ENCODE measurements around the gene GEN1.

The GEN1 gene

DNA sequence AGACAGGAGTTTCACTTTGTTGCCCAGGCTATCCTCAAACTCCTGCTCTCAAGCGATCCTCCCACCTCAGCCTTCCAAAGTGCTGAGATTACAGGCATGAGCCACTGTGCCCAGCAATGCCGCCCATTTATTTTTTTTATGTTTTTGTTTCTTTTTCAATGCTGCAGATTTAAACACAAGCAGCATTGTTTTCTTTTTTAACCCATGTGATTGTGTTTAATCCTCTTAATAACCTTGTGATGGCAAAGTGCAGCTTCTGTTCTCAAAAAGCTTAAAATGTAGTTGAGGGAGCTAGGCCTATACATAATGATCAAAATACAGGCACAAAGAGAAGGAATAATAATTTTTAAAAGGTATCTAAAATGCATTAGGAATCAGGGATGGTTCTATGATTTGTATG, 73.8 kb downstream of the GEN1 start:
- Histone ChIP-seq H3K4me3 (ENCODE audit: low read depth, low read length) (no peak overlapping the region), H3K4me1 (peaks cover 12% of the 10 kb centered on the region), H3K9me3 (no peaks in the 10 kb centered on the region), H3K27me3 (no peaks in the 10 kb centered on the region; the same call in 1 of the 2 replicates), H3K36me3 (no peaks in the 10 kb centered on the region)
- DNase-seq = no peak
- TF ChIP-seq, protein P1, sequence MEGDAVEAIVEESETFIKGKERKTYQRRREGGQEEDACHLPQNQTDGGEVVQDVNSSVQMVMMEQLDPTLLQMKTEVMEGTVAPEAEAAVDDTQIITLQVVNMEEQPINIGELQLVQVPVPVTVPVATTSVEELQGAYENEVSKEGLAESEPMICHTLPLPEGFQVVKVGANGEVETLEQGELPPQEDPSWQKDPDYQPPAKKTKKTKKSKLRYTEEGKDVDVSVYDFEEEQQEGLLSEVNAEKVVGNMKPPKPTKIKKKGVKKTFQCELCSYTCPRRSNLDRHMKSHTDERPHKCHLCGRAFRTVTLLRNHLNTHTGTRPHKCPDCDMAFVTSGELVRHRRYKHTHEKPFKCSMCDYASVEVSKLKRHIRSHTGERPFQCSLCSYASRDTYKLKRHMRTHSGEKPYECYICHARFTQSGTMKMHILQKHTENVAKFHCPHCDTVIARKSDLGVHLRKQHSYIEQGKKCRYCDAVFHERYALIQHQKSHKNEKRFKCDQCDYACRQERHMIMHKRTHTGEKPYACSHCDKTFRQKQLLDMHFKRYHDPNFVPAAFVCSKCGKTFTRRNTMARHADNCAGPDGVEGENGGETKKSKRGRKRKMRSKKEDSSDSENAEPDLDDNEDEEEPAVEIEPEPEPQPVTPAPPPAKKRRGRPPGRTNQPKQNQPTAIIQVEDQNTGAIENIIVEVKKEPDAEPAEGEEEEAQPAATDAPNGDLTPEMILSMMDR (IDR thresholded peaks at IDR 0.05; ENCODE audit: low read depth, low read length) = no peak

DNA sequence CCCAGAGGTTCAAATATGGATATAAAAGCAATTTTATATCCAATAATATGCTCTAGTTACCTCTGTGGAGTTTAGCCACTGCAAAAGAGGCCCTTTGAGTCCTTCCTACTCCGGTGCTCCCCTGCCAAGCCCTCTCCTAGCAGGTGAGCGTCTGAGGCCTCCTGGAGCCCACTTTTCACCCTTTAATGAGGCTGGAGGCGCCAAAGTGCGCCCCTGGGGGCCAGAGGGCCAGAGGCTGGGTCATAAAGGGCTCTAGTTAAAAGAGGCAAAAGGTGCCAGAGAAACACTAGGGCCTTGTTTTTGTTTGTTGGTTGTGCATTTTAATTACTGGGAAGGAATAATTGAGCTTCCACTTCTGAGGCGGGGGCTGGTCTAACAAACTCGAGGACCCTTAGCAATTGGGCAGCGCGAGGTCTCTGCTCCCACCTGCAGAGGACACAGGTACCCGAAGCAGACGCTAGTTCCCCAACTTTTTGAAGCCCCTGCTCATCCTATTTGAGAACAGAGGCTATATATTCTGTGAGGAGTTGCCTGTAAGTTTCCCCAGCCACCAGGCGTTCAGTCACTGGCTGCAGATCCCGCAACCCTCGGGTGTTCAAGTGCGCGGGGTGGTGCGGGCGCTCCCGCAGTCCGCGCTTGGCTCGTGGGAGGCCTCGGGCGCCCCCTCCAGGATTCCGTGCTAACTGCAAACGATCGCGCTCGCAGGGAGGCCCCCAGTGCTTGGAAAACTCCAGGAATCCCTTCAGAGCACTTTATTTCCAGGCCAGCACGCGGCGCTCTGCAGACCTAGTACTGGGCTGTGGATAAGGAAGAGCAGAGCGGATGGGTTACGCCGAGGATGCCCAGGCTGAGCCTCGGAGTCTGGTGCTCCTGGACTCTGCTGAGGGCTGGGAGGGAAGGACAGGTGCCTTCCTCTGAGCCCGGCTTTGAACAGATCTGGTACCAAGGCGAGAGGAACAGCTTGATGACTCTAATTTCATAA, 76.4 kb downstream of the GEN1 start:
- TF ChIP-seq, protein P1 (IDR thresholded peaks at IDR 0.05; ENCODE audit: low read depth, low read length) = peak; percentile 93
- Histone ChIP-seq H3K36me3 (no peaks in the 10 kb centered on the region), H3K4me3 (ENCODE audit: low read depth, low read length) (peak overlapping the region; percentile 50), H3K27me3 (no peaks in the 10 kb centered on the region; the same call in 1 of the 2 replicates), H3K4me1 (no peaks in the 10 kb centered on the region), H3K9me3 (no peaks in the 10 kb centered on the region)
- DNase-seq = peak; percentile 91

DNA sequence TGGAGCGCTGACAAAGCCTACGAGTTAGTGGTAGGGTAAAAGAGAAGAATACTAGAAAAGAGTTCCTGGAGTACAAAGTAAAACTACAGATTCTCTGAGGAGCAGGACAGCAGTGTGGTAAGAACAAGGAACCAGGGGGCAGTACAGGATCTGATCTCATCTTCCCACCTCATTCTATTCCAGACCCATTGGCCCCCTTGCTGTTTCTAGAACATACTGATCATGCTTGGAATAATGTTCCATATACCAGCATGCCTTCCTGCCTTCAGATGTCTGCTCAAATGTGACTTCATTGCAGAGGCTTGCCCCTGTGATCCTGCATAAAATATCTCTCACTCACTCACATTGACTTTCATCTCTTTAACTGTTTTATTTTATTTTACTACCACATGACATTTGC, 81.6 kb downstream of the GEN1 start:
- Histone ChIP-seq H3K27me3 (no peaks in the 10 kb centered on the region; the same call in 1 of the 2 replicates), H3K4me1 (no peaks in the 10 kb centered on the region), H3K9me3 (no peaks in the 10 kb centered on the region), H3K36me3 (no peaks in the 10 kb centered on the region), H3K4me3 (ENCODE audit: low read depth, low read length) (no peak overlapping the region)
- DNase-seq = no peak
- TF ChIP-seq, protein P1 (IDR thresholded peaks at IDR 0.05; ENCODE audit: low read depth, low read length) = no peak
